Caco-2 (cell line): ENCODE results near the gene CCDC60. TPM values are rescaled to one million over a fixed set of nuclear protein-coding genes. Genes with fewer than 3 reads are reported as not detected.

ENCODE experiments used
- BruUV-seq: library from RNA; stranded (reverse); fragments of 400-500 nt; replicated peaks from 2 replicates; lab custom pipeline; 2021; lab: Mats Ljungman, UMichigan
- CTCF ChIA-PET: fragments of 300-600 bp; sonication (Branson Sonifier 250); formaldehyde crosslinking; loops from one replicate; lab custom pipeline; 2022; ENCODE audit warnings: antibody characterized with exemption; lab: Charles Lee
- POLR2A ChIA-PET: fragments of 300-600 bp; sonication (Branson Sonifier 250); formaldehyde crosslinking; loops from one replicate; lab custom pipeline; 2022; ENCODE audit warnings: antibody characterized with exemption; lab: Charles Lee
- DNase-seq, 2 experiments: peaks; one replicate each; pipeline versions ENCODE4 v3.0.0 to v3.0.0-alpha.2; 2020 to 2022
- H3K27me3 ChIP-seq: replicated peaks from 2 replicates; pipeline ENCODE4 v1.6.0; 2011; ENCODE audit warnings: low read length; ENCODE audit not compliant: control insufficient read depth, insufficient read depth
- H3K36me3 ChIP-seq: 2 replicates; pipeline ENCODE4 v1.5.1; 2011; ENCODE audit warnings: low read length; ENCODE audit not compliant: control insufficient read depth, insufficient read depth
- H3K4me1 ChIP-seq: fragments of 250-450 bp; sonication (Bioruptor Pico); 2 replicates; pipeline ENCODE4 v1.5.1; 2020; ENCODE audit warnings: mild to moderate bottlenecking
- H3K4me3 ChIP-seq: 2 replicates; pipeline ENCODE4 v1.5.1; 2011; ENCODE audit warnings: low read depth, mild to moderate bottlenecking, control low read depth, low read length
- H3K9me3 ChIP-seq: fragments of 250-450 bp; sonication (Bioruptor Pico); 2 replicates; pipeline ENCODE4 v1.5.1; 2020; ENCODE audit warnings: mild to moderate bottlenecking, moderate library complexity
- H3K27ac Mint-ChIP-seq: one replicate; pipeline ENCODE4 v1.8.0; 2022; ENCODE audit warnings: mixed read lengths; ENCODE audit not compliant: unreplicated experiment
- H3K27me3 Mint-ChIP-seq: one replicate; pipeline ENCODE4 v1.8.0; 2022; ENCODE audit warnings: mixed read lengths; ENCODE audit not compliant: insufficient read depth, unreplicated experiment
- H3K36me3 Mint-ChIP-seq: one replicate; pipeline ENCODE4 v1.8.0; 2022; ENCODE audit warnings: mild to moderate bottlenecking, mixed read lengths; ENCODE audit not compliant: insufficient read depth, unreplicated experiment
- H3K4me1 Mint-ChIP-seq: one replicate; pipeline ENCODE4 v1.8.0; 2022; ENCODE audit warnings: low read depth, mixed read lengths; ENCODE audit not compliant: unreplicated experiment
- H3K4me3 Mint-ChIP-seq: one replicate; pipeline ENCODE4 v1.8.0; 2022; ENCODE audit warnings: mild to moderate bottlenecking, moderate library complexity, mixed read lengths; ENCODE audit not compliant: unreplicated experiment
- H3K9me3 Mint-ChIP-seq: one replicate; pipeline ENCODE4 v1.8.0; 2022; ENCODE audit warnings: mixed read lengths; ENCODE audit not compliant: unreplicated experiment
- intact Hi-C: fragments of 100-400 bp; cut with micrococcal nuclease; formaldehyde crosslinking; loops from one replicate; pipeline ENCODE4 v1.10.0; 2022; ENCODE audit not compliant: unreplicated experiment
- total RNA-seq: library from RNA; stranded (reverse); gene quantifications from 2 replicates; pipeline ENCODE4 v1.2.3, GENCODE V29; 2022
- TF ChIP-seq, protein P1 (sequence below), 2 experiments: fragments of 200-600 bp in 1 of 2; IDR thresholded peaks; 1 replicate in 1 of 2; 2 replicates in 1 of 2; pipeline versions ENCODE4 v1.5.1 to v1.8.0; 2011 to 2022; ENCODE audit warnings: antibody characterized with exemption in 1 of 2, control low read depth in 1 of 2, inconsistent platforms in 1 of 2, low read depth in 1 of 2, low read length in 1 of 2, mild to moderate bottlenecking in 1 of 2, moderate library complexity in 1 of 2; ENCODE audit not compliant: insufficient read depth in 1 of 2, severe bottlenecking in 1 of 2, unreplicated experiment in 1 of 2

The CCDC60 gene
- total RNA-seq, 1 experiment from 2014 or later: not detected

DNA sequence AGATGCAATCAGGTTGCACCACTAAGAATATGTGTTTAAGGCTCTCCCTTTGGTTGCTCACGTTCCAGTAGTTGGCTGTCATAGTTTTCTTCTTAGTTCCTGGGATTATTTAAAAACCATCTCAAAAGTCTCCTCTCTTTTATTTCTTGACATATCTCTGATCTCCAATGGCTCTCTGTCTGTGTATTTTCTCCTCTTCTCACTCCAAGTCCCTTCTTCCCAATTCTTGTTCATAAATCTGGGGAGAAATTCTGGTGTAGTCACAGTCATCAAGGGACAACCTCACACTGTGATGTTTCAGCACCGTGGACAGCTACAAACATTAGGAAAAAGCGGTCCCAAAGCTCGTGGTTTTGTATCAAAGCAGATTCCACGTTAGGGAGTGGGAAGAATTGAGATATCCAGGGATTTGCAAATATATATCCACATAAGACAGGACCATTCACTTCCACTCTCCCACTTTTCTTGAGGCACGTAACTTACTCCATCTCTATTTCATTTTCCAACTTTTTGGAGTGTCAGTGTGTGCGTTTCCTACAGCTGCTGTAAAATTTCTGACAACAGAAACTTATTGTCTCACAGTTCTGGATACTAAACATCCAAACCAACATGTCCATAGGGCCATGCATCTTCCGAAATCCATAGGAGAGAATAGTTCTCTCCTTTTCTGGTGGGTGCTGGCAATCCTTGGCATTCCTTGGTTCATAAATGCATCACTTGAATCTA lies 178.4 kb downstream of the CCDC60 start:
- Mint-ChIP-seq H3K4me3 (no peak overlapping the region), H3K27ac (no peak overlapping the region), H3K9me3 (no peaks in the 10 kb centered on the region), H3K36me3 (no peaks in the 10 kb centered on the region), H3K27me3 (peaks cover 6% of the 10 kb centered on the region), H3K4me1 (no peaks in the 10 kb centered on the region)
- ChIA-PET CTCF (no interaction called here), POLR2A (no interaction called here)
- TF ChIP-seq, protein P1, sequence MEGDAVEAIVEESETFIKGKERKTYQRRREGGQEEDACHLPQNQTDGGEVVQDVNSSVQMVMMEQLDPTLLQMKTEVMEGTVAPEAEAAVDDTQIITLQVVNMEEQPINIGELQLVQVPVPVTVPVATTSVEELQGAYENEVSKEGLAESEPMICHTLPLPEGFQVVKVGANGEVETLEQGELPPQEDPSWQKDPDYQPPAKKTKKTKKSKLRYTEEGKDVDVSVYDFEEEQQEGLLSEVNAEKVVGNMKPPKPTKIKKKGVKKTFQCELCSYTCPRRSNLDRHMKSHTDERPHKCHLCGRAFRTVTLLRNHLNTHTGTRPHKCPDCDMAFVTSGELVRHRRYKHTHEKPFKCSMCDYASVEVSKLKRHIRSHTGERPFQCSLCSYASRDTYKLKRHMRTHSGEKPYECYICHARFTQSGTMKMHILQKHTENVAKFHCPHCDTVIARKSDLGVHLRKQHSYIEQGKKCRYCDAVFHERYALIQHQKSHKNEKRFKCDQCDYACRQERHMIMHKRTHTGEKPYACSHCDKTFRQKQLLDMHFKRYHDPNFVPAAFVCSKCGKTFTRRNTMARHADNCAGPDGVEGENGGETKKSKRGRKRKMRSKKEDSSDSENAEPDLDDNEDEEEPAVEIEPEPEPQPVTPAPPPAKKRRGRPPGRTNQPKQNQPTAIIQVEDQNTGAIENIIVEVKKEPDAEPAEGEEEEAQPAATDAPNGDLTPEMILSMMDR (IDR thresholded peaks at IDR 0.05; ENCODE audit: insufficient read depth in 1 of 2, low read depth in 1 of 2, low read length in 1 of 2, severe bottlenecking in 1 of 2, unreplicated experiment in 1 of 2): no peak
- BruUV-seq: no TSS peak
- Histone ChIP-seq H3K27me3 (no peaks in the 10 kb centered on the region; the same call in 1 of the 2 replicates), H3K4me1 (no peaks in the 10 kb centered on the region), H3K9me3 (no peaks in the 10 kb centered on the region), H3K4me3 (no peak overlapping the region), H3K36me3 (no peaks in the 10 kb centered on the region)
- DNase-seq: peak in 1 of 2 experiments; percentile 39
- intact Hi-C loops: no loop called here

DNA sequence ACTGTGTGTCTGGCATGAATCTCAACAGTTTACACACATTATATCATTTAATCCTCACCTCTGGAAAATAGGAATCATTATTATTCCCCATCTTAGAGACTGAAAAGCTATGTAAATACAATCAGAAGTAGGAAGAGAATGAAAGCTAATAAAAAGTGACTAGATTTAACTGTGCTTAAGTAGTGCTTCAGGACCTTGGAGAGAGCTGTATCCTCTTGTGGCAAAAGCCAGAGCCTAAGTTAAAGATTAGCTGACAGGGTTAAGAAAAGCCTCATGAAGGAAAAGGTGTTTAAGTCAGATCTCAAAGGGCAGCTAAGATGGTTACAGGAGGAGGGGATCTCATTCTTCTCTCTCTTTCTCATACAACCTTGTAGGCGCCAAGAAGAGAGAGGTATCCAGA lies 193.7 kb downstream of the CCDC60 start:
- TF ChIP-seq, protein P1 (IDR thresholded peaks at IDR 0.05; ENCODE audit: insufficient read depth in 1 of 2, low read depth in 1 of 2, low read length in 1 of 2, severe bottlenecking in 1 of 2, unreplicated experiment in 1 of 2): no peak
- no TSS peak for BruUV-seq
- Mint-ChIP-seq H3K27ac (no peak overlapping the region), H3K9me3 (no peaks in the 10 kb centered on the region), H3K4me1 (no peaks in the 10 kb centered on the region), H3K27me3 (peaks cover 4% of the 10 kb centered on the region), H3K36me3 (no peaks in the 10 kb centered on the region), H3K4me3 (no peak overlapping the region)
- Histone ChIP-seq H3K4me1 (no peaks in the 10 kb centered on the region), H3K27me3 (no peaks in the 10 kb centered on the region), H3K9me3 (no peaks in the 10 kb centered on the region), H3K4me3 (no peak overlapping the region), H3K36me3 (no peaks in the 10 kb centered on the region)
- ChIA-PET CTCF (no interaction called here), POLR2A (no interaction called here)
- peak in 1 of 2 experiments; percentile 15 for DNase-seq
- intact Hi-C loops: no loop called here

DNA sequence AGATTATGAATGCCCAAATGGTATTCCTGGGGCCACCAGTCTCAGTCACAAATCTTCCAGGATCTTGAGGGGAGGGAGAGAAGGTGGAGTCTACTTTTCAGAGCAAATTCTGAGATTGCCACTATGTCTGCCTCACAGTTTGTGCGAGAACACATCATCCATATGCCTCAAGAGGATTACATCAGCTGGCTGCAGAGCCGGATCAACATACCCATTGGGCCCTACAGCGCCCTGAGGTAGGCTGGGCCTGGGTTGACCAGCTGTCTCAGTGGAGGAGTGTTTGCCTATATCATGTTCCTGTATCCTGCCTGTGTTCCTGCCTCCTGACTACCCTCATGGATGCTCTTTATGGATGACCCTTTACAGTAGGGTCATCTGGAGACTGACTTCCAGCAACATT lies 205.9 kb downstream of the CCDC60 start:
- peaks cover 26% of the 10 kb centered on the region for H3K27me3 Mint-ChIP-seq
- intact Hi-C loops: no loop called here
- CTCF ChIA-PET: no interaction called here

More for the DNA sequence above, 205.9 kb downstream of the CCDC60 start:
- Histone ChIP-seq H3K27me3 (no peaks in the 10 kb centered on the region), H3K4me3 (no peak overlapping the region), H3K36me3 (no peaks in the 10 kb centered on the region), H3K9me3 (no peaks in the 10 kb centered on the region), H3K4me1 (no peaks in the 10 kb centered on the region)
- Mint-ChIP-seq H3K4me3 (no peak overlapping the region), H3K36me3 (no peaks in the 10 kb centered on the region), H3K9me3 (peaks cover 2% of the 10 kb centered on the region), H3K4me1 (no peaks in the 10 kb centered on the region), H3K27ac (no peak overlapping the region)
- TF ChIP-seq, protein P1 (IDR thresholded peaks at IDR 0.05; ENCODE audit: insufficient read depth in 1 of 2, low read depth in 1 of 2, low read length in 1 of 2, severe bottlenecking in 1 of 2, unreplicated experiment in 1 of 2): no peak
- POLR2A ChIA-PET: no interaction called here
- DNase-seq: no peak
- BruUV-seq: no TSS peak
